K562 (cell line): ENCODE data around the gene WBP1L. TPM values are rescaled to one million over a fixed set of nuclear protein-coding genes. Genes with fewer than 3 reads are reported as not detected.

Experiments used
- CEBPG ChIP-seq, 3 experiments: fragments of 200-800 bp in 1 of 3; sonication (Bioruptor generic) in 1 of 3; sonication (generic) in 1 of 3; formaldehyde crosslinking in 1 of 3; IDR thresholded peaks in 2 of 3; conservative IDR thresholded peaks in 1 of 3; 2 replicates each; pipeline versions ENCODE4 v1.6.1 to v1.8.0; 2016 to 2022; ENCODE audit warnings: missing compliant biosample characterization in 2 of 3, missing genetic modification characterization in 2 of 3, mild to moderate bottlenecking in 1 of 3, missing genetic modification reagents in 1 of 3
- CTCF ChIP-seq, 3 experiments: IDR thresholded peaks in 2 of 3; conservative IDR thresholded peaks in 1 of 3; 2 replicates each; pipeline ENCODE4 v1.5.1; 2011 to 2012; ENCODE audit warnings: low read length in 3 of 3, mild to moderate bottlenecking in 3 of 3, control low read depth in 2 of 3, improper control_type of control experiment in 1 of 3, inconsistent platforms in 1 of 3, low read depth in 1 of 3, mixed read lengths in 1 of 3, moderate library complexity in 1 of 3; ENCODE audit not compliant: insufficient read depth in 2 of 3
- E2F1 ChIP-seq: sonication (generic); formaldehyde crosslinking; IDR thresholded peaks from 2 replicates; pipeline ENCODE4 v1.8.1; 2023; ENCODE audit warnings: mild to moderate bottlenecking, missing genetic modification reagents, moderate library complexity
- FOXP4 ChIP-seq: sonication (generic); formaldehyde crosslinking; IDR thresholded peaks from 2 replicates; pipeline ENCODE4 v1.8.0; 2022; ENCODE audit warnings: mild to moderate bottlenecking, missing genetic modification reagents, borderline replicate concordance
- JUN ChIP-seq, 2 experiments: sonication (generic) in 1 of 2; formaldehyde crosslinking in 1 of 2; IDR thresholded peaks; 2 replicates each; pipeline versions ENCODE4 v1.6.1 to v1.8.0; 2012 to 2022; ENCODE audit warnings: borderline replicate concordance in 2 of 2, mild to moderate bottlenecking in 2 of 2, improper control_type of control experiment in 1 of 2, low read depth in 1 of 2, low read length in 1 of 2, missing genetic modification reagents in 1 of 2
- MAX ChIP-seq: sonication (generic); formaldehyde crosslinking; IDR thresholded peaks from 2 replicates; pipeline ENCODE4 v1.9.0; 2022; ENCODE audit warnings: mild to moderate bottlenecking, missing genetic modification reagents
- NR3C1 ChIP-seq: sonication (generic); formaldehyde crosslinking; IDR thresholded peaks from 2 replicates; pipeline ENCODE4 v1.8.1; 2022; ENCODE audit warnings: missing genetic modification reagents
- RAD21 ChIP-seq, 2 experiments: fragments of 250-450 bp in 1 of 2; fragments of 450-650 bp in 1 of 2; sonication (Bioruptor Pico) in 1 of 2; formaldehyde crosslinking in 1 of 2; IDR thresholded peaks in 1 of 2; conservative IDR thresholded peaks in 1 of 2; 2 replicates each; pipeline versions ENCODE4 v1.4.0 to v1.8.0; 2020 to 2022; ENCODE audit warnings: mild to moderate bottlenecking in 2 of 2, moderate library complexity in 1 of 2
- SUPT5H ChIP-seq: fragments of 450-650 bp; IDR thresholded peaks from 2 replicates; pipeline ENCODE4 v1.6.1; 2016
- polyA plus RNA-seq, 8 experiments: library from polyadenylated mRNA; depleted of rRNA in 4 of 8; stranded (reverse) in 5 of 8; unstranded in 3 of 8; fragments of >200 nt; fragmentation: Nextera tagmentation in 2 of 8; fragmentation: Illumina TruSeq in 1 of 8; extraction: Ambion mirVana in 2 of 8; extraction: Trizol in 1 of 8; gene quantifications; 2 replicates each; pipeline versions ENCODE4 v1.2.1 to v1.2.3, GENCODE V29; 2011 to 2014; ENCODE audit warnings: inconsistent platforms in 1 of 8, missing spikeins in 1 of 8
- total RNA-seq, 7 experiments: library from RNA; depleted of rRNA in 6 of 7; stranded (reverse); fragments of >200 nt in 6 of 7; fragmentation: Illumina TruSeq in 2 of 7; extraction: Trizol in 2 of 7; gene quantifications; 2 replicates each; pipeline versions ENCODE4 v1.2.1 to v1.2.3, GENCODE V29; 2011 to 2021; ENCODE audit warnings: low replicate concordance in 1 of 7

Gene WBP1L
- total and polyA plus RNA-seq, 9 of the 15 experiments (the other 6 are each of a cell fraction or from before 2014, with no cell fraction given): 3.2 to 14.4 (median 11.3) TPM

- no peak for TF ChIP-seq E2F1
- no peak for TF ChIP-seq JUN (IDR thresholded peaks at IDR 0.05; ENCODE audit: borderline replicate concordance, low read depth, low read length)
- TF ChIP-seq JUN (CRISPR knock-in tag; IDR thresholded peaks at IDR 0.05; ENCODE audit: borderline replicate concordance): no peak
- no peak for TF ChIP-seq SUPT5H
- TF ChIP-seq FOXP4 (CRISPR knock-in tag): no peak
- TF ChIP-seq RAD21 (CRISPR knock-in tag; conservative IDR thresholded peaks at IDR 0.05 in 1 of 2, IDR thresholded peaks at IDR 0.05 in 1 of 2): no peak
- no peak for TF ChIP-seq CEBPG (CRISPR knock-in tag; IDR thresholded peaks at IDR 0.05)
- no peak for TF ChIP-seq CEBPG (tag; conservative IDR thresholded peaks at IDR 0.05 in 1 of 2, IDR thresholded peaks at IDR 0.05 in 1 of 2)
- no peak for TF ChIP-seq MAX (CRISPR knock-in tag)
- no peak for TF ChIP-seq CTCF (IDR thresholded peaks at IDR 0.05 in 2 of 3, conservative IDR thresholded peaks at IDR 0.05 in 1 of 3; ENCODE audit: insufficient read depth in 2 of 3, low read depth in 1 of 3, low read length in 3 of 3)
- no peak for TF ChIP-seq NR3C1 (CRISPR knock-in tag)
Measured at GRCh38 chr10:102701272-102701671, 42.5 kb upstream of the WBP1L start (continued).
